Upper lobe of left lung (tissue), 6 donors: Measurements from ENCODE around the gene DLST. TPM values are rescaled to one million over a fixed set of nuclear protein-coding genes. Genes with fewer than 3 reads are reported as not detected.

Experiments used
- ATAC-seq, 2 donors: fragments of 200-7000 bp; cut with Tn5 transposase; one replicate each; pipeline ENCODE4 v1.9.1; 2022; ENCODE audit warnings: mild to moderate bottlenecking in 2 of 2, moderate library complexity in 2 of 2; ENCODE audit not compliant: low FRiP score in 2 of 2
- DNase-seq, 2 donors: peaks; one replicate each; pipeline ENCODE4 v3.0.0-alpha.2; 2019 to 2020
- H3K27ac ChIP-seq, 4 donors: fragments of 200-600 bp; sonication (generic); one replicate each; pipeline ENCODE4 v1.5.1; 2016 to 2019
- H3K27me3 ChIP-seq, 4 donors: fragments of 200-600 bp; sonication (generic); one replicate each; pipeline ENCODE4 v1.5.1; 2017 to 2019
- H3K36me3 ChIP-seq, 4 donors: fragments of 200-600 bp; sonication (generic); one replicate each; pipeline ENCODE4 v1.5.1; 2016 to 2019
- H3K4me1 ChIP-seq, 4 donors: fragments of 200-600 bp; sonication (generic); one replicate each; pipeline ENCODE4 v1.5.1; 2018 to 2019
- H3K4me3 ChIP-seq, 4 donors: fragments of 200-600 bp; sonication (generic); one replicate each; pipeline ENCODE4 v1.5.1; 2017 to 2019; ENCODE audit warnings: mild to moderate bottlenecking in 2 of 4, moderate library complexity in 1 of 4
- H3K9me3 ChIP-seq, 4 donors: fragments of 200-600 bp; sonication (generic); one replicate each; pipeline ENCODE4 v1.5.1; 2018 to 2019
- CTCF ChIP-seq, 6 experiments: fragments of 450-650 bp in 4 of 6; fragments of 200-600 bp in 2 of 6; sonication (generic) in 2 of 6; IDR thresholded peaks; one replicate each; pipeline ENCODE4 v1.5.1; 2016 to 2019; ENCODE audit warnings: antibody characterized with exemption in 6 of 6
- EP300 ChIP-seq, 4 donors: sonication (generic); formaldehyde crosslinking; IDR thresholded peaks; one replicate each; pipeline ENCODE4 v1.5.1; 2017; ENCODE audit warnings: antibody characterized with exemption in 4 of 4, control low read depth in 2 of 4
- POLR2A ChIP-seq, 4 donors: fragments of 450-650 bp; IDR thresholded peaks; one replicate each; pipeline ENCODE4 v1.5.1; 2016 to 2017; ENCODE audit warnings: antibody characterized with exemption in 4 of 4, mild to moderate bottlenecking in 2 of 4
- POLR2AphosphoS5 ChIP-seq, 2 donors: sonication (generic); formaldehyde crosslinking; IDR thresholded peaks; one replicate each; pipeline ENCODE4 v1.5.1; 2017; ENCODE audit warnings: antibody characterized with exemption in 2 of 2
- WGBS, 2 donors: methylation state at CpG; one replicate each; pipeline ENCODE4 v1.1.5; 2017 to 2018; 5-methylcytosine and 5-hydroxymethylcytosine counted together
- total RNA-seq, 6 donors: library from RNA; depleted of rRNA in 4 of 6; stranded (reverse); fragments of >200 nt in 4 of 6; gene quantifications; one replicate each; pipeline versions ENCODE4 v1.1.0 to v1.2.1, GENCODE V29; 2016 to 2021
- donor health status: DM: no; HTN: no; CAD: no; lungs with moderate emphysema.
- donor health status: DM: no; HTN: yes; CAD: no; lungs with severe emphysema.

Gene DLST
- total RNA-seq, 6 donors from 2014 or later = 81.0 to 95.3 (median 83.1) TPM

GRCh38 chr14:74919421-74920165 lies 37.9 kb downstream of the DLST start:
- H3K4me3 ChIP-seq = no peak overlapping the region
- ATAC-seq (no peak), DNase-seq (peak in 1 of 2 donors; percentile 61)
- no peaks in the 10 kb centered on the region for H3K27me3 ChIP-seq
- WGBS, 2 donors = 82 to 95% methylated on average over 18 to 19 of the region's 22 CpGs
- TF ChIP-seq CTCF (IDR thresholded peaks at IDR 0.05) = no peak
- no peak for TF ChIP-seq EP300 (IDR thresholded peaks at IDR 0.05)
- peaks cover 11 to 24% (median 15%) of the 10 kb centered on the region in 4 donors for H3K4me1 ChIP-seq
- no peak overlapping the region for H3K27ac ChIP-seq
- no peaks in the 10 kb centered on the region for H3K9me3 ChIP-seq
- H3K36me3 ChIP-seq = no peaks in the 10 kb centered on the region

- H3K9me3 ChIP-seq = no peaks in the 10 kb centered on the region
- DNase-seq = no peak
- no peaks in the 10 kb centered on the region for H3K27me3 ChIP-seq
- 80 to 82% methylated on average over 4 of the region's 4 CpGs for WGBS, 2 donors
- no peak overlapping the region for H3K4me3 ChIP-seq
- no peak for TF ChIP-seq EP300 (IDR thresholded peaks at IDR 0.05)
- TF ChIP-seq POLR2A (IDR thresholded peaks at IDR 0.05) = no peak
- no peak for TF ChIP-seq CTCF (IDR thresholded peaks at IDR 0.05)
- TF ChIP-seq POLR2AphosphoS5 (IDR thresholded peaks at IDR 0.05) = no peak
- H3K36me3 ChIP-seq = no peaks in the 10 kb centered on the region
- no peak overlapping the region for H3K27ac ChIP-seq
- ATAC-seq = no peak
- H3K4me1 ChIP-seq = peaks cover 11 to 24% (median 15%) of the 10 kb centered on the region in 4 donors
Measured at GRCh38 chr14:74920281-74920680, 38.6 kb downstream of the DLST start.

- H3K4me1 ChIP-seq = peaks cover 11 to 24% (median 15%) of the 10 kb centered on the region in 4 donors
- 90 to 96% methylated on average over 19 of the region's 19 CpGs for WGBS, 2 donors
- H3K36me3 ChIP-seq = no peaks in the 10 kb centered on the region
- H3K4me3 ChIP-seq = no peak overlapping the region
- no peaks in the 10 kb centered on the region for H3K9me3 ChIP-seq
- ATAC-seq = no peak
- peak in 1 of 2 donors; percentile 79 for DNase-seq
- no peaks in the 10 kb centered on the region for H3K27me3 ChIP-seq
- H3K27ac ChIP-seq = no peak overlapping the region
- TF ChIP-seq POLR2AphosphoS5 (IDR thresholded peaks at IDR 0.05) = no peak
- TF ChIP-seq EP300 (IDR thresholded peaks at IDR 0.05) = no peak
- TF ChIP-seq CTCF (IDR thresholded peaks at IDR 0.05) = no peak
- TF ChIP-seq POLR2A (IDR thresholded peaks at IDR 0.05) = no peak
Measured at GRCh38 chr14:74921053-74921620, 39.4 kb downstream of the DLST start.

- Histone ChIP-seq H3K36me3 (no peaks in the 10 kb centered on the region), H3K4me3 (peak overlapping the region in 3 of 4 donors; percentile 56 to 66 (median 58)), H3K9me3 (no peaks in the 10 kb centered on the region), H3K27me3 (no peaks in the 10 kb centered on the region), H3K4me1 (peaks cover 11 to 24% (median 13%) of the 10 kb centered on the region in 4 donors), H3K27ac (peak overlapping the region in 1 of 4 donors; percentile 75)
- ATAC-seq (no peak), DNase-seq (no peak)
- WGBS, 2 donors = 85 to 94% methylated on average over 16 to 19 of the region's 19 CpGs
- TF ChIP-seq CTCF (IDR thresholded peaks at IDR 0.05) = no peak
- no peak for TF ChIP-seq POLR2A (IDR thresholded peaks at IDR 0.05)
- no peak for TF ChIP-seq EP300 (IDR thresholded peaks at IDR 0.05)
- no peak for TF ChIP-seq POLR2AphosphoS5 (IDR thresholded peaks at IDR 0.05)
Measured at GRCh38 chr14:74921987-74922751, 40.5 kb downstream of the DLST start.
